ENCODE results near the gene PTX4.

DNA sequence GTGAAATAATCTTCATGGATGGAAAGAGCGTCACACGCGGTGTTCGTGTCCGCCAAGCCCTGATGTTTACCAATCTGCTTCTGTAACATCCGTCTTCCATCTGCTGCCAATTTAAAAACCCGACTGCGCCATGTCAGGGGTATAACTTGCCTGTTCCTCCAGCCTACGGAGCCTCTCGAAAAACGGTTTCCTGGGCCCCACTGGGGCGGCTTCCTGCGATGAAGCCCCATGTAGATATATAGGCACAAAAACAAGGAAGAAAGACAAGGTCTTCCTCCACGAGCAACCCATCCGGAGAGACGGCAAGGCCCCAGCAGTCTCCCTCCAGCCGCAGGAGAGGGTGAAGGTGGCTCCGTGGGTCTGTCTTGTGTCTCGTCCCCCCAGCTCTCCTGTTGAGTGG lies at the start of gene PTX4:
- TF ChIP-seq, protein P1, sequence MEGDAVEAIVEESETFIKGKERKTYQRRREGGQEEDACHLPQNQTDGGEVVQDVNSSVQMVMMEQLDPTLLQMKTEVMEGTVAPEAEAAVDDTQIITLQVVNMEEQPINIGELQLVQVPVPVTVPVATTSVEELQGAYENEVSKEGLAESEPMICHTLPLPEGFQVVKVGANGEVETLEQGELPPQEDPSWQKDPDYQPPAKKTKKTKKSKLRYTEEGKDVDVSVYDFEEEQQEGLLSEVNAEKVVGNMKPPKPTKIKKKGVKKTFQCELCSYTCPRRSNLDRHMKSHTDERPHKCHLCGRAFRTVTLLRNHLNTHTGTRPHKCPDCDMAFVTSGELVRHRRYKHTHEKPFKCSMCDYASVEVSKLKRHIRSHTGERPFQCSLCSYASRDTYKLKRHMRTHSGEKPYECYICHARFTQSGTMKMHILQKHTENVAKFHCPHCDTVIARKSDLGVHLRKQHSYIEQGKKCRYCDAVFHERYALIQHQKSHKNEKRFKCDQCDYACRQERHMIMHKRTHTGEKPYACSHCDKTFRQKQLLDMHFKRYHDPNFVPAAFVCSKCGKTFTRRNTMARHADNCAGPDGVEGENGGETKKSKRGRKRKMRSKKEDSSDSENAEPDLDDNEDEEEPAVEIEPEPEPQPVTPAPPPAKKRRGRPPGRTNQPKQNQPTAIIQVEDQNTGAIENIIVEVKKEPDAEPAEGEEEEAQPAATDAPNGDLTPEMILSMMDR (conservative IDR thresholded peaks at IDR 0.05; ENCODE audit: low read length) = no peak
- no peak for TF ChIP-seq EZH2phosphoT487 (IDR thresholded peaks at IDR 0.05; ENCODE audit: borderline replicate concordance)
